ENCODE results near the gene DCDC1.
"Not testable (repeated sequence)": the region's sequence is repeated elsewhere in the genome, so short reads cannot be mapped to it uniquely, and the experiment has no call there.

Gene DCDC1

GRCh38 chr11:31327417-31327816, 42.1 kb downstream of the DCDC1 start:
- DNase-seq = no peak

- DNase-seq = no peak
These were observed 42.9 kb downstream of the DCDC1 start for GRCh38 chr11:31326470-31327148.

- no peak for DNase-seq
These were observed 44.4 kb downstream of the DCDC1 start for GRCh38 chr11:31325160-31325559.

DNA sequence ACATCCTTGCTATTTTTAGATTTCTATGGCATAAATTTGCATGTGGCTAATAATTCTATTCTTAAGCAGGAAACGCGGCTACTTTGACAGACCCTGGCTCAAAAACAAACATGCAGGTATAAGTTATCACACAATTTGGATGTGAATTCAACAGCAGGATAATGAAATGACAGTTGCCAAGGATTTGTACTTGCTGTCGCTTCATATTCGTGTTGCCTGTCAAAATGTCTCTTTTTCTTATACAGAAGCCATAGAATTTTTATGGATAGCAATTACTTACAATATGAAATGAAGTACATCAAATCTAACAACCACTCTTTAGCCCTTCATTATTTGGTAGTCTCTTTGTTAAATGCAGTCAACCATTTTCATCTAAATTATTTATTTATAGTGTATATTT, 46.4 kb downstream of the DCDC1 start:
- no peak for DNase-seq

GRCh38 chr11:31321494-31321893, 48.0 kb downstream of the DCDC1 start:
- DNase-seq = not testable (repeated sequence)

GRCh38 chr11:31303644-31304180, 65.8 kb downstream of the DCDC1 start:
- DNase-seq = no peak

GRCh38 chr11:31301549-31302510, 67.7 kb downstream of the DCDC1 start:
- DNase-seq = no peak

- DNase-seq = no peak
These were observed 74.2 kb downstream of the DCDC1 start for GRCh38 chr11:31295308-31295707.

- not testable (repeated sequence) for DNase-seq
These were observed 96.0 kb downstream of the DCDC1 start for GRCh38 chr11:31273527-31273926.

DNA sequence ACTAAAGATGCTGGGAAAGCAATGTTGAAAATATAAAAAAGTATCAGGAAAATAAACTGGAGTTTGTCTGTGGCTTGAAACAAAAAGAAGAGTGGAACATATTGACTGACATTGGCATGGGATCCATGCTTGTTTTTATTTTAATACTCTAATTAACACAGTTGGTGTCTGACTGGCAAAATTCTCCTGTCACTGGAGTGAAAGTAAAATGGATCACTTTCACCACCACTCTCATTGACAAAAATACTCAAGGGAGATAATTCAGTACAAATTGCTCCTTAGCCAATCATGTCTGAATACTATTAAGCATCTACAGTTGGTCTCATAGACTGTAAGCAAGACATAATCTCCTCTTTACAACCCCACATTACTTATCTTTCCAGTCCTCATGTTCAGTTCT, 101.8 kb downstream of the DCDC1 start:
- no peak for DNase-seq

GRCh38 chr11:31264834-31265233, 104.7 kb downstream of the DCDC1 start:
- DNase-seq = no peak

- no peak for DNase-seq
These were observed 106.8 kb downstream of the DCDC1 start for GRCh38 chr11:31262761-31263160.

GRCh38 chr11:31259797-31260196, 109.7 kb downstream of the DCDC1 start:
- DNase-seq = no peak

- no peak for DNase-seq
These were observed 115.1 kb downstream of the DCDC1 start for GRCh38 chr11:31254415-31254814.

- no peak for DNase-seq
These were observed 120.8 kb downstream of the DCDC1 start for GRCh38 chr11:31248768-31249167.

DNA sequence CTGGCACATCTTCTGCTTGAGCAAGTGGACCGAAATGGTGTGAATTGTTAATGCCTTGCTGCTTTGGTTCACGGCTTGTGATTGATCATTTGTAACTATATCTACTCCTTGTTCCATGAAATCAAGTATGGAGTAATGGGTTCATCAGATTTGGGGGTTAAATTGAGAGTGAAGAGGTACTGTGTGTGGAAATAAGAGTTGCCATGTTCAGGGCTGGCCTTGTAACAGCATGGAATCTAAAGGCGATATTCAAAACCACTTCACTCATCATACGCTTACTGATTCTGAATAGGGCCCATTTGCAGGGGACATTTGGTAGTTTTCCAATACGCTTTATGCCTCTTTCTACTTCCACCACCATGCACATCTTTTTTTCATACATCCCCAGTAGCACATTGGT, 122.2 kb downstream of the DCDC1 start:
- DNase-seq = no peak

- DNase-seq = no peak
These were observed 122.9 kb downstream of the DCDC1 start for GRCh38 chr11:31246451-31247165.

GRCh38 chr11:31243706-31244105, 125.8 kb downstream of the DCDC1 start:
- no peak for DNase-seq

DNA sequence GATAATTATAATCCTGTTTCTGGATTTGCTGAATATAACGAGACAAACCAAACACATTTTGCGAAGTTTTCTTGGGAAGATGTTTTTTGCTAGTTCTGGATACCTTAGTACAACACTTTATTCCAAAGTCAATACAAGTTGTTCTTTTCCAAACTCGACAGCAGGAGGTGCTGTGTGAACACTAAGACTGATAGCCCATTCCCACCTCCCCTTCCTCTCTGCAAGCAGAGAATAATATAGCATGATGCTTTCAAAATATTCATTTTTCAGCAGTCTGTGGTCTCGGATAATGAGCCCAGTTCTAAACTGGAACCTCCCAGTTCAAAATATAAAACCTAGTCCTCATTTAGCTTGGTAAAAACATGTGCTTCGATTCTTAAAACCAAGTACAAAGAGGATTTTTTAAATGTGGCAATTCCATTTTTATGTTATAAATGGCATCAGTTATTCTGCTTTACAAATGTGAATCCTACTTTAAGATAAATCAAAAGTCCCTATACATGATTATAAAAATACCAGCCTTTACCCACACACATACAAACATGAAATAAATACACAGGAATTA, 129.1 kb downstream of the DCDC1 start:
- DNase-seq = no peak

GRCh38 chr11:31237819-31238760, 131.4 kb downstream of the DCDC1 start:
- no peak for DNase-seq

DNA sequence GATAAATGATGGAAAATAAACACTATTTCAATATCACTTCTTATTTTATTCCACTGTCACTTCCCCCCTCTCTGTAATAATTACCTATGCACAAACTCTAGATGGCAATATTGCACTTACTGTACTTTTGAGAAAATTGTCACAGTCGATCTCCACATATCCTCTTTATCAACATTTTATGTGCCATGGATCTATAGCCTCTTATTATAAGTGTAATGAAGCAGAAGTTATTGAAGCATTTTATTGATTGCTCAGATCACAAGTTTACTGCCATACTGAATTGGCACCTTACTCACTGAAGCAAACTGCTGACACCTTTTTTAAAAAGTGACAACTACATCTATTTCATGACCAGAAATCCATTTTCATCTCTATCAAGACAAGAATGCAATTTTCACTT, 133.4 kb downstream of the DCDC1 start:
- DNase-seq = no peak

DNA sequence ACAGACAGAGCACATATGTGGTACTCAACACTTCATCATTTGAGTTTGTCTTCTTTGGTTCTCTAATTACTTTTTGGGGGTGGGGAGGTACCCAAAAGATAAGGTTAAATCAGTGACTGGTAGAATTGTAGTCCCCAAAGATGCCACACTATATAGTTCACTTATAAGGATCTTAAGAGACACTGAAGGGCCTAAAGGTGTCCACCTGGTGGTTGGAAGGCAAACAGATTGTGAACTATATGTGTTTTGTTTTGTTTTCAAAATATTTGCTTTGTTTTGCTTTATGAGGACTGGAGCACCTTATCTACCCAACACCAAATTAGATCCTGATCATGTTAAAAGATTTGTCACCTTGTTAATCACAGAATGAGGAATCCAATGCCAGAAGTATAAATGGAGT, 136.1 kb downstream of the DCDC1 start:
- DNase-seq = no peak
